Measurements from ENCODE around the gene SLC26A4.
"Not testable (repeated sequence)": the region's sequence is repeated elsewhere in the genome, so short reads cannot be mapped to it uniquely, and the experiment has no call there.

The SLC26A4 gene

GRCh38 chr7:107660381-107661080 lies at the start of gene SLC26A4:
TSS of gene SLC26A4 (plus strand) at chr7:107660828. CDS start at chr7:107661642, 814 bp downstream.
- no peak for DNase-seq (ENCODE audit: low read depth)

GRCh38 chr7:107613439-107613838 lies 47.2 kb upstream of the SLC26A4 start:
- DNase-seq (ENCODE audit: low read depth): no peak

DNA sequence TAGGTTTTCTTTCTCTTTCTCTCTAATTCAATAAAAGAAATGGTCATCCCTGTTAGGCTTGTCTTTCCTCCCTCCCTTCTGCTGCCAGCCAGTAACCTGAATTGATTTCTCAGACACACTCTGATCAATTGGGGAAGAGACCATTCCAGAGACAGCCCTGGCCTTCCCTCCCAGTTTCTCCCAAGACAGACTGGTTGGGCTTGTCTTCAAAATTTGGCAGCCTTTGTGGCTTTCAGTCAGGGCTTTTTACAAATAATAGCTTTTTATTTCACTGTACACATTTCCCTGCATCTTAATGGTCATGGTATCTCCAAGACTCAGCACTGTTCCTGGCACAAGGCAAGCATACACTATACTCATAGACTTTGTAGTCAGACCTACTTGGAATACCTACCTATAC lies 46.7 kb upstream of the SLC26A4 start:
- DNase-seq (ENCODE audit: low read depth): no peak

DNA sequence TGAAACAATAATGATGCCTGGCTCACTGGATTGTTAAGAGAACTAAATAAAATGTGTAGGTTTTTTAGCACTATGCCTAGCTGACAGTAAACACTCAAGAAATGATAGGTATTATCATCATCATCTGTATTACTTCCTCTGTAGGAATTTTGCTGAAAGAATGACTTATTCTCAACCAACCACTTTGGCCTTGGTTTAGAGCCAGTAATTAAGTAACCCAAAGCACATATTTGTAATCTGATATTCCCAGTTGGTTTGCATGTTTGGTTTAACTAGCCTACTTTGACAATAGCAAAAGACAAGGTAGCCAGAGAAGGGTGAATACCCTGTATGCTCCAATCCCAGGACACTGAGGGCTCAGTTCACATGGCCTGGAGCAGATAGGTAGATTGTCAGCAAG lies 46.2 kb upstream of the SLC26A4 start:
- DNase-seq (ENCODE audit: low read depth): no peak

GRCh38 chr7:107615910-107616680 lies 44.5 kb upstream of the SLC26A4 start:
- DNase-seq (ENCODE audit: low read depth): no peak

GRCh38 chr7:107622429-107622828 lies 38.2 kb upstream of the SLC26A4 start:
- DNase-seq (ENCODE audit: low read depth): no peak

- no peak for DNase-seq (ENCODE audit: low read depth)
Observed at GRCh38 chr7:107622894-107623293, 37.7 kb upstream of the SLC26A4 start.

DNA sequence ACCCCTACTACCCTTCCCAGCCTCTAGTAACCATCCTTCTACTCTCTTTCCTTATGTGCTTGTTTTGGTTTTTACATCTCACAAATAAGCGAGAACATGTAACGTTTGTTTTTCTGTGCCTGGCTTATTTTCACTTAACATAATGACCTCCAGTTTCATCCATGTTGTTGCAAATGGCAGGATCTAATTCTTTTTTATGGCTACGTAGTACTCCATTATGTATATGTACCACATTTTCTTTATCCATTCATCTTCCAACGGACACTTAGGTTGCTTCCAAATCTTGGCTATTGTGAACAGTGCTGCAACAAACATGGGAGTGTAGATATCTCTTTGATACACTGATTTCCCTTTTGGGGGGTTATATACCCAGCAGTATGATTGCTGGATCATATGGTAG lies 33.6 kb upstream of the SLC26A4 start:
- DNase-seq (ENCODE audit: low read depth): no peak

DNA sequence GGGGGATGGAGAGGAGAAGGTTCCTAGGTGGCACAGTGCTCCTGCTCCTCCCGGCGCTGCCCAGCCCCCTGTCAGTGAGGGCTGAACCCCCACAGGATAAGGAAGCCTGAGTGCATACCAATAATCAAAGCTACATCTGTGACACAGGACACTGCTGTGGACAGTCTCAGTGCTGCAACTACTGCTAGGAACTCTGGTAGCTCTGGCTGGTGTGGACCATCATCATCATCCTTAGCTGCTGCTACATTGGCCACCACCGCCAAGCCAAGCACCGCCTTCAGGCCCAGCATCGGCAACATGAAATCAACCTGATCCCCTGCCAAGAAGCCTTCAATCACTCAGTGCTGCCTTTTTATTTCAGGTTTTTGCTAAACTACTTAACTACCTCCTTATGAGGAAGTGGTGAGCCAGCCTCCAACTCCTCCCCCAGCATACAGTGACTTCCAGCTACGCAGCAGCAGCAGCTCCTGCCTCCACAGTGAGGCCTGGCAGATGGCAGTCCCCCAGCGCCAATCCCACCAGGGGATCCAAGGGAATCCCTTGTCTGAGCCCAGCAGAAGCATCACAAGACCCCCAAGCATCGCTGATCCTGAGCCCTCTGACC lies 32.1 kb upstream of the SLC26A4 start:
- no peak for DNase-seq (ENCODE audit: low read depth)

- no peak for DNase-seq (ENCODE audit: low read depth)
Observed at GRCh38 chr7:107630342-107630741, 30.3 kb upstream of the SLC26A4 start.

DNA sequence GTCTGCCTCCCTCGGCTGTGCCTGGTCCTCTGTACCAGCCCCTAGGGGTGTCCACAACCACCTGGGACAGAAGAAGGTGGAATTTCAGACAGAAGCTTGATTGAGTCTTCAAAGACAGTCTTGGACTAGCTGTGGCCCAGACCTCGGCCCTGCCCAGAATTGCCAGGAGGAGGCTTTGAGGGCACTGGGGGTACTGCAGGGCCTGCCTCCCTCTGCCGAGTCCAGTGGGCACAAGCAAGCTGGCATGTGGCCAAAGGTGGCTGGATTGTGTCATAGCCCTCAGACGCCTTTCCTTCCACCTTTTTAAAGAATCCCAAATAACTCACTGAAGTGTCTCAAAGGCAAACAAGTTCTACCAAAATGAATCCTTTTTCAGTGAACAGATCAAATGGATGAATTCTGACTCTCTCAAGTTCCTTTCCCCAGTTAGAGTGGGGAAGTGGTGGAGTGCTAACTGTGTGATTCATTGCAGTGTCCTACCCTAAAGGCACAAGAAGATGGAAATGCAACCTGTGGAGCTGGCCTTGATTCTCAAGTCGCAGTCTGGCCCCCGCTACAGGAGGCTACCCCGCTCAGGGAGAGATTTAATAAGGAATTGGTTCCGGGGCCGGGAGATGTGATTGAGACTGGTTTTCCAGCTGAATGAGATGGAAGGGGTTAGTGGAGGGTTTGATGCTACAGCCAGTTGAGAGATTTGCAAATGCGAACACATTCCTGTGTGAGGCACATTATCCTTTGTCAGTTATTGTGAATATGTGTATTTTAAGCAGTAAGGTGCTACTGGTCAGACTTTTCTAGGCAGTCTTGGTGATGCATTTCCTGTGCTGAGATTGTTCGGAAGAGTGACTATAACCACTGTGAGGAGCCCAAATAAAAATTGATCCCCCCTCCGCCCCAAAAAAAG lies 28.8 kb upstream of the SLC26A4 start:
- DNase-seq (ENCODE audit: low read depth): no peak

DNA sequence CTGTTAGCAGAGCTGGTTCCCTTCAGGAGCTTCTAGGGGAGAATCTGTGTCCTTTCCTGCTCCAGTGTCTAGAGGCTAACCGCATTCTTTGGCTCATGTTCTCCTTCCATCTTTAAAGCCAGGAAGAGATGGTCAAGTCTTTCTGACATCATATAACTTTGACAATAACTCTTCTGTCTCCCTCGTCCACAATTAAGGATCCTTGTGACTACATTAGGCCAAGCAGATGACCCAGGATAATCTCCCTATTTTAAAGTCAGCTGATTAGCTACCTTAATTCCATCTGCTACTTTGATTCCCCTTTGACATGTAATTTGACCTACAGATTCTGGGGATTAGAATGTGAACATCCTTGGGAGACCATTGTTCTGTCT lies 28.1 kb upstream of the SLC26A4 start:
- DNase-seq (ENCODE audit: low read depth): no peak

GRCh38 chr7:107638594-107638993 lies 22.0 kb upstream of the SLC26A4 start:
- DNase-seq (ENCODE audit: low read depth): no peak

DNA sequence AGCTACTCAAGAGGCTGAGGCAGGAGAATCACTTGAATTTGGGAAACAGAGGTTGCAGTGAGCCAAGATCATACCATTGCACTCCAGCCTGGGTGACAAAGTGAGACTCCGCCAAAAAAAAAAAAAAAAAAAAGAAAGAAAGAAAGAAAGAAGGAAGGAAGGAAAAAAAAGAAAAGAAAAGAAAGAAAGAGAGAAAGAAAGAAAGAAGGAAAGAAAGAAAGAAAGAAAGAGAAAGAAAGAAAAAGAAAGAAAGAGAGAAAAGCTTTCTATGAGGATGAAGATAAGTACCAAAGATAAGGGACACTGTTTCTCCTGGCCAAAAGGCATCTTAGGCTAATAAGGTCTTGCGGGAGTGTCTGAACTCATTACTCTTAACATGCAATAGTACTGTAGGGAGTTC lies 21.6 kb upstream of the SLC26A4 start:
- not testable (repeated sequence) for DNase-seq (ENCODE audit: low read depth)

DNA sequence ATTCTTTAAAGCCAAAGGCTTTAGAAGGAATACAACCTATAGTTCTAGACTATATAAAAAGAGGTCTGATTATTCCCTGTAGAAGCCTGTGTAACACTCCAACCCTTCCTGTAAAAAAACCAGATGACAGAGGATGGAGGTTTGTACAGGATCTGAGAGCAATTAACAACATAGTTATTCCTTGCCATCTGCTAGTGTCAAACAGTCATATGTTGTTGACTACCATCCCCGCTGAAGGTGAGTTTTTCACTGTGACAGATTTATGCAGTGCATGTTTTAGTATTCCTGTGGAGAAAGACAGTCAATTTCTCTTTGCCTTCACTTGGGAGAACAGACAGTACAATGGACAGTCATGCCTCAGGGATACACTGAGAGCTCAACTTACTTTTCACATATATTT lies 19.0 kb upstream of the SLC26A4 start:
- no peak for DNase-seq (ENCODE audit: low read depth)

DNA sequence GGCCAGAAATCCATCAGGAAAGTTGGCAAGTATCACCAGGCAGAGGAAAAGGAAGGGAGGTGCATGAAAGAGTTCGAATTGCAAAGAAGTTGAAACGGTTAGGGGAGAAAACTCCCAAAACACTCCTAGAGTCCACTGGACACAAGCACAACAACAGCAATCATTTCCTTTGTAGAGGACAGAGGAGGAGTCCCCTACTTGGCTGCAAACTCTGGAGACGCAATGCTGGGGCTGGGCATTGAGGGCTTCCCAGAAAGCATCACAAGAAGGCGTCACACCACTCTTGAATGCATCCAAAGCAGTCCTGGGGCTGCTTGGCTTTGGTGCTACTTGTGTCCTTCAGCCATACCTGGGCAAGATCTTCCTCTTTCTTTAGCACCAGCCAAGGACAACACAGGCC lies 18.1 kb upstream of the SLC26A4 start:
- DNase-seq (ENCODE audit: low read depth): no peak

GRCh38 chr7:107643407-107643806 lies 17.2 kb upstream of the SLC26A4 start:
- DNase-seq (ENCODE audit: low read depth): no peak

GRCh38 chr7:107643938-107644308 lies 16.7 kb upstream of the SLC26A4 start:
- DNase-seq (ENCODE audit: low read depth): no peak

GRCh38 chr7:107644309-107644974 lies 16.2 kb upstream of the SLC26A4 start:
- DNase-seq (ENCODE audit: low read depth): no peak

DNA sequence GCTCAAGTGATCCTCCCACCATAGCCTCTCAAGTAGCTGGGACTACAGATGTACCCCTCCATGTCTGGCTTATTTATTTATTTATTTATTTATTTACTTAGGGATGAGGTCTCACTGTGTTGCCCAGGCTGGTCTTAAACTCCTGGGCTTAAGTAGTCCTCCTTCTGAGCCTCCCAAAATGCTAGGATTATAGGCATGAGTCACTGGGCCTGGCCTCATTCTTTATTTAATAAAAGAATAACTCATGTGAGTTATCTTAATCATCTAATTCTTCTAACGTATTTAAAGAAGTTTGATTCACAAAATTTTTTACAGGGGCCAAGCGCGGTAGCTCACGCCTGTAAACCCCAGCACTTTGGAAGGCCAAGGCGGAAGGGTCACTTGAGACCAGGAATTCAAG lies 8.0 kb upstream of the SLC26A4 start:
- no peak for DNase-seq (ENCODE audit: low read depth)

- no peak for DNase-seq (ENCODE audit: low read depth)
Observed at GRCh38 chr7:107658467-107658866, 2.2 kb upstream of the SLC26A4 start.

DNA sequence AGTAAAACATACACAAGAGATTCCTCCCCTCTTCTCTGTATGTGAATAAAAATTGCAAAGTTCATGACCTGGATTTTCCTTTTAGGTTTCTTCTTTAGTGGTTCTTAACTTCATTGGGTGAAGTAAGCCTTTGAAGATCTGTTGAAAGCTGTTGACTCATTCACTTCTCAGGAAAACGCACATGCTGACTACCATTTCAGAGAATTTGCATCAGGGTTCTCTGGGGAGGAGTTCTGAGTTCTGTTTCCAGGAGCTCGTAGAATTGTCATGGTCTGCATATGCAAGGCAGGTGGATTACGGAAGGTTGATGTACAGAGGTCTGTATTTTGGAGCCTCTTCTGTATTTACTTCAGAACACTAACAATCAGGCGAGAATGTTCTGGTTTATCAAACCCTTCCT lies 962 bp upstream of the SLC26A4 start:
- DNase-seq (ENCODE audit: low read depth): no peak

All from stimulated activated CD8-positive, alpha-beta memory T cell treated with anti-CD3 and anti-CD28 coated beads, Interleukin-7, amount 100 ng/mL, for 24 hours (primary cell).